Skeletal muscle satellite cell (primary cell): ENCODE data around the gene PPP3CA.

ENCODE experiments used
- H3K27me3 ChIP-seq: 2 replicates; pipeline ENCODE4 v1.7.0; 2013; ENCODE audit warnings: low read length; ENCODE audit not compliant: control insufficient read depth, insufficient read depth
- H3K36me3 ChIP-seq: 2 replicates; pipeline ENCODE4 v1.7.0; 2013; ENCODE audit warnings: mild to moderate bottlenecking, control low read depth, low read length; ENCODE audit not compliant: insufficient read depth
- H3K4me1 ChIP-seq: 2 replicates; pipeline ENCODE4 v1.7.0; 2013; ENCODE audit warnings: low read length; ENCODE audit not compliant: control insufficient read depth, insufficient read depth
- H3K4me2 ChIP-seq: 2 replicates; pipeline ENCODE4 v1.7.0; 2013; ENCODE audit warnings: mild to moderate bottlenecking, low read length
- H3K4me3 ChIP-seq: 2 replicates; pipeline ENCODE4 v1.7.0; 2013; ENCODE audit warnings: low read length
- H3K9ac ChIP-seq: 2 replicates; pipeline ENCODE4 v1.7.0; 2013; ENCODE audit warnings: mild to moderate bottlenecking, low read depth, low read length, moderate library complexity
- H3K9me3 ChIP-seq: replicated peaks from 2 replicates; pipeline ENCODE4 v1.7.0; 2013; ENCODE audit warnings: mild to moderate bottlenecking, control low read depth, low read length

PPP3CA gene

DNA sequence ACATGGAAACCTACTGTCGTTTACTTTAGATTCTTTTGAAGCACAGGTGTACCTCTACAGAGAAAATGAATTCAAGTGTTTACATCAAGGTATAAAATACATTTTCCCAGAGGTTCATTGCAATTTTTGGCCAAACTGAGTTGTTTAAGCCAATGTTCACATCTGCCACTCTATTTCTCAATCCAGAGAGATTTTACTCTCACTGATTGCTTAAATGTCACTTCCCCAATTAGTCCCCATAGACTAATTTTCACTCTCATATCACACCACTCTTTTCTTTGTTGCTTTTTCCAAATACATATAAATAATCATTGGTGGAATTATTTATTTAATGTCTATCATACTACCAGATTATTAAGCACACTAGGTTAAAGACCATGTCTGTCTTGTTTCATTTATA lies 271.8 kb downstream of the PPP3CA start:
- Histone ChIP-seq H3K4me1 (no peaks in the 10 kb centered on the region), H3K36me3 (no peaks in the 10 kb centered on the region)

GRCh38 chr4:101074326-101074725 lies 273.0 kb downstream of the PPP3CA start:
- Histone ChIP-seq H3K9me3 (no peaks in the 10 kb centered on the region), H3K27me3 (no peaks in the 10 kb centered on the region), H3K36me3 (no peaks in the 10 kb centered on the region), H3K4me1 (no peaks in the 10 kb centered on the region), H3K9ac (no peak overlapping the region), H3K4me3 (no peak overlapping the region), H3K4me2 (no peak overlapping the region)

More for the DNA sequence above, 271.8 kb downstream of the PPP3CA start:
- H3K27me3 ChIP-seq, result no peaks in the 10 kb centered on the region
- H3K4me2 ChIP-seq, result no peak overlapping the region
- H3K4me3 ChIP-seq, result no peak overlapping the region
- H3K9me3 ChIP-seq, result no peaks in the 10 kb centered on the region
- no peak overlapping the region for H3K9ac ChIP-seq

- H3K27me3 ChIP-seq, result no peaks in the 10 kb centered on the region
- no peak overlapping the region for H3K4me2 ChIP-seq
- H3K9me3 ChIP-seq, result no peaks in the 10 kb centered on the region
- no peaks in the 10 kb centered on the region for H3K36me3 ChIP-seq
- no peaks in the 10 kb centered on the region for H3K4me1 ChIP-seq
- no peak overlapping the region for H3K9ac ChIP-seq
- no peak overlapping the region for H3K4me3 ChIP-seq
These were observed 276.1 kb downstream of the PPP3CA start for GRCh38 chr4:101071241-101071640.

DNA sequence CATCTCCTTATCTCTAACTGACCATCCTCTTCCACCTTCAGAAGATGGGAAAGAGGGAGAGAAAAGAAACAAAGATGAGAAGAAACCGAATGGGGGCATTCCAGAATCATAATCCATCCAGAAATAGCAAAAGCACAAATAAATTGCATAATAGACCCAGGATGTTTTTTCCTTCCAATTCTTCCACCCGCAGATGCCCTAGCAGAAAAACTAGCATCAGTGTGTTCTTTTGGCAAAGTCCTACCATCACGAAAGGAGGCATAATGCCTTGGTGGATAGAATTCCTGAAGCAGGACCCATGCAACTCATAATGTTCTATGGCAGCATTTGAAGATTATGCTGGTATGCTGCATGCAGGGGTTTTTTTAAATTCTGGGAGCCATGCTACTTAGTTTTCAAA lies 279.2 kb downstream of the PPP3CA start:
- Histone ChIP-seq H3K4me1 (no peaks in the 10 kb centered on the region), H3K9ac (no peak overlapping the region), H3K4me2 (no peak overlapping the region), H3K4me3 (no peak overlapping the region), H3K27me3 (no peaks in the 10 kb centered on the region), H3K9me3 (no peaks in the 10 kb centered on the region), H3K36me3 (no peaks in the 10 kb centered on the region)

DNA sequence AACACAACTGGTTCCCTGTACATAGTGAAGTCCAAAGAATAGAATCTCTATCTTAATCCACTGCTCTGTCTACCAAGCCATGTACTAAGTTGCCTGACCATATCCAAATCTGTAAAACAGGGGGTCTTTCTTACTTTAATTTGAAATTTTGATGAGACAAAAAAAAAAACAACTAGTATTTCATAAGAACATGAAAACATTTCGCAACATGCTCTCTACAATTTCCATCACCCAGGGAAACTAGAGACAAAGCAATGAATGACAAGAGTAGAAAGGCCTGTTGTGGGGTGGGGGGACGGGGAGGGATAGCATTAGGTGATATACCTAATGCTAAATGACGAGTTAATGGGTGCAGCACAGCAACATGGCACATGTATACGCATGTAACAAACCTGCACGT lies 279.9 kb downstream of the PPP3CA start:
- no peaks in the 10 kb centered on the region for H3K9me3 ChIP-seq
- no peaks in the 10 kb centered on the region for H3K36me3 ChIP-seq
- H3K27me3 ChIP-seq, result no peaks in the 10 kb centered on the region
- H3K9ac ChIP-seq, result no peak overlapping the region
- H3K4me2 ChIP-seq, result no peak overlapping the region
- H3K4me3 ChIP-seq, result no peak overlapping the region
- no peaks in the 10 kb centered on the region for H3K4me1 ChIP-seq

- Histone ChIP-seq H3K36me3 (no peaks in the 10 kb centered on the region), H3K4me2 (no peak overlapping the region), H3K9me3 (no peaks in the 10 kb centered on the region), H3K27me3 (no peaks in the 10 kb centered on the region), H3K9ac (no peak overlapping the region), H3K4me1 (no peaks in the 10 kb centered on the region), H3K4me3 (no peak overlapping the region)
These were observed 280.6 kb downstream of the PPP3CA start for GRCh38 chr4:101066626-101067170.

GRCh38 chr4:101065935-101066485 lies 281.3 kb downstream of the PPP3CA start:
- Histone ChIP-seq H3K27me3 (no peaks in the 10 kb centered on the region), H3K4me2 (no peak overlapping the region), H3K36me3 (no peaks in the 10 kb centered on the region), H3K4me3 (no peak overlapping the region), H3K4me1 (no peaks in the 10 kb centered on the region), H3K9ac (no peak overlapping the region), H3K9me3 (no peaks in the 10 kb centered on the region)

DNA sequence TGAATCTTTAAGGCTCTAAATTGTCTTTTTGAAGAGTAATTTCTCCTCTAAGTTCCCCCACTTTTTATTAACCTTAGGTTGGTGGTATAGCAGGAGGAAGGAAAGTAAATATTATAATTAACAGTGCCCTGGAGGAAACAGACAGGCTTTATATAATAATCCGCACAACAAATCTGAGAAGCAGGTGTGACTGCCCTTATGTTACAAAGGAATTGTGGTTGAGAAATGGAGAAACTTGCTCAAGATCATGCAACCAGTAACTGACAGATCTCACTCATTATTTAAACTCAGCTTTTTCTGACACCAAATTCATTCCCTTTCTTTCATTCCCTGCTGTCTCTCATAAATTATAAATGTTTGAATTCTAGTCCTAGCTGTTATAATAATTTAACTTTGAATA lies 282.0 kb downstream of the PPP3CA start:
- Histone ChIP-seq H3K9me3 (no peaks in the 10 kb centered on the region), H3K36me3 (no peaks in the 10 kb centered on the region), H3K27me3 (no peaks in the 10 kb centered on the region), H3K4me2 (no peak overlapping the region), H3K9ac (no peak overlapping the region), H3K4me1 (no peaks in the 10 kb centered on the region), H3K4me3 (no peak overlapping the region)

DNA sequence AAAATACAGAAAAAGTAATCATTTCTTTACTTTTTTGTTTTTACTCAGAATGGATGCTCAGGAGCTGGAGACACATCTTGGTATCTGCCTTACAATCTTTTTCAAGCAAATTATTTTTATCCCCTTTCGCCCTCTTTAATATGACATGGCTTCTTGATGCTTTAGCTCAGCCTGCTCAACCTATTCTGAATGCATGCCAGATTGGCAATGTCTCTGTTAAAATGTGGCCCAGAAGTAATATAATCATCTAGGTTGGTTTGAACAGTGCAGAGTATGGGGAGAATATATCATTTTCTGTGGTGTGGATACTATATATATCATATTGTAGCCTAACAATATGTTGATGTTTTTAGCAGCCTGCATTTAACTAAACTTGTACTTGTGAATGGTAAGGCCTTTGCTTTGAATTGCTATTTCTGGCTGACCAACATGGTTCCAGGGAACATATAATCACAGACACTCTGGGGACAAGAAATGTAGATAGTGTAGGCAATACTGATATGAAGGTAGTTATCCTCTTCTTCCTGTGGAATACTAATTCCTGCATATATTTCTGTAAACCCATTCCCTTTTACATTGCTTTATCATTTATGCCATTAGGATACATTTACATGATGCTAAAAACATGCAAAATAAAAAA lies 282.7 kb downstream of the PPP3CA start:
- Histone ChIP-seq H3K9ac (no peak overlapping the region), H3K4me3 (no peak overlapping the region), H3K4me2 (no peak overlapping the region), H3K27me3 (no peaks in the 10 kb centered on the region), H3K36me3 (no peaks in the 10 kb centered on the region), H3K9me3 (no peaks in the 10 kb centered on the region), H3K4me1 (no peaks in the 10 kb centered on the region)

DNA sequence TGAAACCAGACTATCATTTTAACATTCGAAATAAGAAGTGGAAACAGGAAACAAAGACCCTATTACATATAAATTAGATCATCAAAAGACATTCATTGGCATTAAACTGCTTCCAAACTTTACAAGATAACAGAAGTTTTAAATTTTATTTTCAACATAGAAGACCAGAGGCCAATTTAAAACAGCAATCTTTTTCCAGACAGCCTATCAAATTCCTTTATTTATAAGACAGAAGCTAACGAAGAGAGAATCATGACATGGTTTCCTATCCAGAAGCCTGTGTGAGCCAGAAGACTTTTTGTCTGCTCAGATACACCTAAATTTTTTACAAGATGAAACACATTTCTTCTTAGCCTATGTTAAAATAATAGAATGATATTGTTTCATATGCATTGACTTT lies 291.9 kb downstream of the PPP3CA start:
- no peak overlapping the region for H3K4me2 ChIP-seq
- H3K9ac ChIP-seq, result no peak overlapping the region
- H3K4me3 ChIP-seq, result no peak overlapping the region
- H3K4me1 ChIP-seq, result no peaks in the 10 kb centered on the region
- no peaks in the 10 kb centered on the region for H3K36me3 ChIP-seq
- no peaks in the 10 kb centered on the region for H3K9me3 ChIP-seq
- H3K27me3 ChIP-seq, result no peaks in the 10 kb centered on the region

GRCh38 chr4:101050837-101051205 lies 296.5 kb downstream of the PPP3CA start:
- H3K4me3 ChIP-seq, result no peak overlapping the region
- no peaks in the 10 kb centered on the region for H3K27me3 ChIP-seq
- H3K36me3 ChIP-seq, result no peaks in the 10 kb centered on the region
- H3K9me3 ChIP-seq, result no peaks in the 10 kb centered on the region
- H3K9ac ChIP-seq, result no peak overlapping the region
- H3K4me1 ChIP-seq, result no peaks in the 10 kb centered on the region
- no peak overlapping the region for H3K4me2 ChIP-seq
